ENCODE data around the gene FAT2. TPM values are rescaled to one million over a fixed set of nuclear protein-coding genes. Genes with fewer than 3 reads are reported as not detected.
"Not testable (repeated sequence)": the region's sequence is repeated elsewhere in the genome, so short reads cannot be mapped to it uniquely, and the experiment has no call there.

The FAT2 gene
- total RNA-seq, 1 experiment from 2014 or later = 0.11 TPM

DNA sequence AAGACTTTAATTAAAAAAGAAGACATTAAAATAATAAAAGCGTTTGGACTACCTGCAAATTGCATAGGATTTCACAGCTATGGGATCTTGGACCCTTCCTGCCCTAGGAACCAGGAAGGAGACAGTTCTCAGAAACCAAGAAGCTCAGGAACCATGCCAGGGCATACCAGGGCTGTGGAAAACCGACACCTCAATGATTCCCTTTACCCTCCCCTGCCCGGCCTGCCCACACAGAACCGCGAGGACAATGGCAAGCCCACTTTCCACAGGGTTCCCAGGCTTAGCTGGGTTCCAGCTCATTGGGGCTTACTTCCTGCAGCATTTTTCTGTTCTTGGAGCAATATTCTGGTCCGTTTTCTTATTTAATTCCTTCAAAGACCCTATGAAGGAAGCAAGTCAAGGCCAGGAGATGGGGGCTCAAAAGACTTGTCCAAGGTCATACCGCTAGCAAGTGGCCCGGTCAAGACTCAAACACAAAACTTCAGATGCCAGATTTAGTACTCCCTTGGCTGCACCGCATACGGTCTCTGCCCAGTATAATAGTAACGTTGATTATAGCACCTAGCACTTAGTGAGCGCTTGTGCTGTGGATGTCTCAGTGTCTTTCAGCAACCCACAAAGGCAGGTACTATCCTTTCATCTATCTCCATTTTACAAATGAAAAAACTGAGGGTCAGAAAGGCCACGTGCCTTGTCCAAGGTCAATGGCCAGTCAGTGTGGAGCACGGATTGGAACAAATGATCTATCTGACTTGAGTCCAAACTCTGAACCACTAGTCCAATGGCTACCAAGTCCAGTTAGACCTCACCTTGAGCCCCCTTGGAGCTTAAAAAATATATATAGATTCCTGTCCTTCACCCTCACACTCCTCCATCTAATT, 6.8 kb downstream of the FAT2 start:
- DNase-seq (ENCODE audit: low read depth) = no peak

DNA sequence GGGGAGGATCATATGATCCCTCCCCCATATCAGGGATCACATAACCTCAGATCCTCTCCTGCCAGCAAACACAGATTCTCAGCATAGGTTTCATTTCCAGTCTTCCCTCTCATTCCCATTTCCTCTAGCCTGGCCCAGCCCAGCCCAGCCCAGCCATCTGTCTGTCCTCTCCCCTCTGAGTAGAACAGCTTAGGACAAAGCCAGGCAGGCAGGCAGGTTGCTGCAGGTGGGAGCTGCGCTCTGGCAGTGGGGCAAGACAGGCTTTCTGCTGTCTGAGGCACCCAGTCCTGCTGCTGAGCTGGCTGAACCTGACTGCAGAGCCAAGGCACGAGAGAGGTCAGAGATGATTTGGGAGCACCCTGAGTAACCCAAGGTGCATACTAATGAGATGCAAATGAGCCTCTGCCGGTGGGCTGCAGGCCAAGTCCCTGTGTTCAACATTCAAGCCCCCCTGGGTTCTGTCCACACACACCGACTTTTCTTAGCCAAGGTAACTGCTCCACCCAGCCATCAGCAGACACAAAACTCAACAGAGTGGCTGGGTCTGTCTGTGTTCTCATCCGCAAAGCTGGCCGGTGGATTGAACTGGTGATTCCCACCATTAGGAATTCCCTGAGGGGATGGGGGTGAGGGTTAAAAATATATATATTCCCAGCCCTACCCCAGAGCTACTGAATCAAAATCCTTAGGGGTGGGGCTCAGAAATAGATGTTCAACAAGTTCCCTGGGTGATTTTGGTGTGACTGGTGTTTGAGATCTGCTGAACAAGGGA, 9.1 kb downstream of the FAT2 start:
- DNase-seq (ENCODE audit: low read depth) = no peak

DNA sequence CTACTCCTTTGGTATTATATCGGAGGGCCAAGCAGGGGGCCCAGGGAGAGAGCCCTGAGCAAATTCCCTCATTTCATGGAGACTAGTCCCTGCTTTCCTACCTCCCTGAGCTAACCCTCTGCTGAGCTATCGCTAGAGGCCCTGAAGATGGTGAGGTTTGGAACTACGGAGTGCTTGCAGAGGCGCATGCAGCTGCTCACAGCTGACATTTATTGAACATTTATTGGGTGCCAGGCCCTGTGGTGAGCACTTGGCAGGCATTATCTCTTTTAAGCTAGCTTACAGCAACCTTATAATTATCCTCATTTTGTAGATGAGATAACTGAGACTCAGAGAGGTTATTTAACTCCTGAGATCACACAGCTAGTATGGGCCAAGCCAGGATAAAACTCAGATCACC, 9.8 kb downstream of the FAT2 start:
- DNase-seq (ENCODE audit: low read depth) = no peak

DNA sequence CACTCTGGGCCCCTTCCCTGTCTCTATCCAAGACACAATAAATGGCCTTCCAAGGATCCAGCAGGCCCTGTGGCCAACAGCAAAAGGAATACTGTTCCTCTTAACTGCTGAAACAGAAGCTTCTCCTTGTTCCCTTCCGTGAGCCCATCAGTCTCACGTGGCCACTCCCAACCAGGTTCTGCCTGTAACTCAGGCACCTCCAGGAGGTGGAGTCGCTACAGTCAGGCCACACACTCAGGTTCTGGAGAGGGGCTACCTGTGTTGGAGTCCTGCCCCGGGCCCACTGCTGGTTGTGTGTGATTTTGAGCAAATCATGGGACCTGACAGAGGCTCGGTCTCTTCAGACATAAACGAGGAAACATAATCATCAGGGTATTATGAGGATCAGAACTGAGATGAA, 10.3 kb downstream of the FAT2 start:
- DNase-seq (ENCODE audit: low read depth) = no peak

DNA sequence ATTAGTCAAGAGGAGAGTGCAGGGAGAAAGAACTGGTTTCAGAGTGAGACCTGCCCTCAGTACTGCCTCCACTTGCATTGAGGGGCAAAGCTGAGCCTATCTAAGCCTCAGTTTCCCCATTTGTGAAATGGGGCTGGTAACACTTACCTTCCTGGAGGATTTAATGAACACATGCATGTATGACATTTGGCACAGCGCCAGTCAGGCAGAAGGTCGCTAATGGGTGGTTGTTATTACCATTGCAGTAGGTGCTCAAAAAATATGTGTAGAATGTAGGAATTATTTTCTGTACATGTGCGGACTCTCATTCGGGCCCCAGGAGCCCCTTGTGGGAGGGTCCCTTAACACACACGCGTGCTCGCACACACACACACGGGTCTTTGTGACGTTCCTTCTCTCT, 10.9 kb downstream of the FAT2 start:
- DNase-seq (ENCODE audit: low read depth) = no peak

DNA sequence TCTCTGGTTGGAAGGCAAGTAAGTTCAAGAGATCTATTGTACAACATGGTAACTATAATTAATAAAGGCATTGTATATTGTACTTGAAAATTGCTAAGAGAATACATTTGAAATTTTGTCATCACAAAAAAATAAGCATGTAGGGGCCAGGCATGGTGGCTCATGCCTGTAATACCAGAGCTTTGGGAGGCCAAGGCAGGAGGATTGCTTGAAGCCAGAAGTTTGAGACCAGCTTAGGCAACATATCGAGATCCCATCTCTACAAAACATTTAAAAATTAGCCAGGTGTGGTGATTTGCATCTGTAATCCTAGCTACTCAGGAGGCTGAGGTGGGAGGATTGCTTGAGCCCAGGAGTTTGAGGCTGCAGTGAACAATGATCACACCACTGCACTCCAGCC, 12.0 kb downstream of the FAT2 start:
- not testable (repeated sequence) for DNase-seq (ENCODE audit: low read depth)

DNA sequence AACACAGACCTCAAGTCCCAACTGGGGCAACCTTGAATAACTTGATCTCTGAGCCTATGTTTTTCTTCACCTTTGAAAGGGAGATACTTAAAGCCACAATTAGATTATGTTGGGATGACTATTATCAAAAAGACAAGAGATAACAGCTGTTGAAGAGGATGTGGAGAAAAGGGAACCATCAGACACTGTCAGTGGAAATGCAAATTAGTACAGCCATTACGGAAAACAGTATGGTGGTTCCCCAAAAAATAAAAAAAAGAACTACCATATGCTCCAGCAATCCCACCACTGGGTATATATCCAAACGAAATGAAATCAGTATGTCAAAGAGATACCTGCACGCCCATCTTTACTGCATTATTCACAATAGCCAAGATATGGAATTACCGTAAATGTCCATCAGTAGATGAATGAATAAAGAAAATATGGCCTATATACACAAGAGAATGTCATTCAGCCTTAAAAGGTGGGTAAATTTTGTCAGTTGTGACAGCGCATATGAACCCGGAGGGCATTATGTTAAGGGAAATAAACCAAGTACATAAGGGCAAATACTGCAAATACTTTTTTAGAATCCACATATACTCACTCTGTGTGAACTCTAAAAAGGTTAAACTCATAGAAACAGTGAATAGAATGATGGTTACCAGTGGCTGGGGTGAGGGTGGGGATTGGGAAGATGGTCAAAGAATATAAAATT, 12.7 kb downstream of the FAT2 start:
- DNase-seq (ENCODE audit: low read depth) = no peak

DNA sequence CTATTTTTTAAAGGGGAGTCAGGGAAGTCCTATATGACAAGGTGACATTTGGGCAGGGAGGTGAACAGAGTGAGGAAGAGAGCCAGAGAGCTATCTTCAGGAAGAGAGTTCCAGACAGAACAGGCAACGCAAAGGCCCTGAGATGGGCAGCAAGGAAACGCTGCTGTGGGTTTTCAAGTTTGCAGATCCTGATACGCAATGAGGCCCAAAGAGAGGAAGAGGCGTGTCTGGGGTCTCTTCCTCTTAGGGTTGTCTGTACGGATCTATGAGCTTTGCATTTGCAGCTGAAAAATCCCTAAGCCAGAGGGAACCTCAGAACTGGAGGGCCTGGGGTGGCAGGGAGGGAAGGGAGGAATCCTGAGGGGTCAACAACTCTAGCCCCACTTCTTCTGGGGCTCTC, 13.6 kb downstream of the FAT2 start:
- no peak for DNase-seq (ENCODE audit: low read depth)

DNA sequence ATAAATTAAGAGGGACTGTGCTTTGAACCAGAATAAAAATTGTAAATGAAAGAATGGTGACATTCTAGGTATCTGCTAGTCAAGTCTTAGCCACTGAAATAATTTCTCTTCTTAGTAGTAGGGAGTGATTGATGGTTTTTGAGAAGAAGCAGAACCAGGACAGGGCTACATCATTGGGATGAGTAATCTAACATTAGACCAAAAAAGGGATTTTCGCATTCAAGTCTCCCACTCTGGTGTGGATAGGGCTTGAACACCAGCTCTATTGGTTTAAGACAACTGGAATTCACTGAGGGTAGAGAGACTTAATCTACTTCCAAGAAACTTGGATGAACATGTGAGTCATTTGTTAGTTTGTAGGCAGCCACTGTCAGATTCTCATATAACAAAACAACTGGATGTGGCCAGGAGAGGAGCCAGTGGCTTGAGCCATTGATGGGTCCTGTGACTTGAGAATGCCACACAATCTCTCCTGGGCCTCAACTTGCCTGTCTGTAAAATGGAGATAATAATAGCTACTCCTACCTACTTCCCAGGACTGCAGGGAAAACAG, 16.6 kb downstream of the FAT2 start:
- no peak for DNase-seq (ENCODE audit: low read depth)

DNA sequence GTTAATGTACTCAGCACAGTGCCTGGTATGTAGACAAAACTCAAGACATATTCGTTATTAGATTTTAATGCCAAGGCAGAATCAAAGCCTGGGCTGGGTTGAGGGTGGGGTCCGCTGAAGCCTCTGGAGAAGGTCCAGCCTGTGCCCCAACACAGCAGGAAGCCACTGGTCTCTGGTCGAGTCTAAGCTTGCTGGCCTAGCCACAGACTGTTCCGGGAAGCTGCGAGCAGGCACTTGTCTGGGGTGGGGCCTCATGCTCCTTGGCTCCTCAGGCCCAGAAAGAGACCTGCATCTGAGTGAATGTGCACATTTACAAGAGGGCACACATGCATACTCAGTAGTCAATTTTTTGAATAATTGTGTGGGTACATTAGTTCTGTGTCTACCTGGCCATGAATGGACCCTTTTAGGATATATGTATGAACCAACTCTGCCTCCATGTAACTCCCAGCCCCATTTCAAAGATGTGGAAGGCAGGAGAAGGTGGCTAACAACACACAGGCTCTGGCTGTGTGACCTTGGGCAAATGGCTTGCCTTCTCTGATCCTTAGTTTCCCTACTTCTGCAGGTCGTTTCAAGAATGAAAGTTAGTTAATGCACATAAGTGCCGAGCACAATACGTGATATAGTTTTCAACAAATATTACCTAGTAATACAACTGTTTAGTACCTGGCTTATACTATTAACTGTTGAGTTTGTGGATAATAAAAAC, 18.3 kb downstream of the FAT2 start:
- DNase-seq (ENCODE audit: low read depth) = no peak

DNA sequence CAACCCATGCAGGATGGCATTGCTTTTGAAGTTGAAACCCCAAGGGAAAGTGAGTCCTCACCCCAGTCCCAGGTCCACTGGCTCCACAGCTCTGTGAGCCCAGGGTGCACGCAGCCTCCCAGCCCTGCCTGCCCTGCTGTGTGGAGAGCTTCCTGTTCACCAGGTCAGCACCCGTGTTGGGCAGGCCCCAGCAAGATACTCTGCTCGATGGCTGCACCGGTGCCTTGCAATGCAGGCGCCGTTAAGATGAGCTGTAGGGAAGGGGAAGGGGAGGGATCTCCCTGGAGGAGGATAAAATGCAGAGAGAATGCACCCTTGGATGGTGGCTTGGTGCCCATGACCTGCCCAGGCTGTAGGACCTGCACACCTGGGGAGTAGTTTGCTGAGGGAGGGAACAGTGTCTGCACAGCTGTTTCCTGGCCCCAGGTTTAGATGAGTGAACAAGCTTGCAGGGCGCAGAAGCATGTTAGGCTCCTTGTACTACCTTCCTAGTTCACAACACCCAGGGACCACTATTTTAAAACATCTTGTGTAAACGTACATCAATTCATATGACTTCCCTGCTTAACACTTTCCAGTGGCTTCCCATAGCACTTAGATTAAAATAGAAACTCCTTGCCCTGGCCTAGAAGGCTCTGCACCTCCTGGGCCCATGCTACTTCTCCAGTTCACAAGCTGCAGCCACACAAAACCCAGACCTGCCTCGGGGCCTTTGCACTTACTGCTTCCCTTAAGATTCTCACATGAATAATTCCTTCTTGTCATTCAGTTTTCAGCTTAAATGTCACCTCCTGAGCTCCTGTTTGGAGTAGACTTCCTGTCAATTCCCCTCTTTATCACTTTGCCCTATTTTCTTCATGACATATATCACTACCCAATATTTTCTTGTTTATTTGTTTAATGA, 19.6 kb downstream of the FAT2 start:
- no peak for DNase-seq (ENCODE audit: low read depth)

DNA sequence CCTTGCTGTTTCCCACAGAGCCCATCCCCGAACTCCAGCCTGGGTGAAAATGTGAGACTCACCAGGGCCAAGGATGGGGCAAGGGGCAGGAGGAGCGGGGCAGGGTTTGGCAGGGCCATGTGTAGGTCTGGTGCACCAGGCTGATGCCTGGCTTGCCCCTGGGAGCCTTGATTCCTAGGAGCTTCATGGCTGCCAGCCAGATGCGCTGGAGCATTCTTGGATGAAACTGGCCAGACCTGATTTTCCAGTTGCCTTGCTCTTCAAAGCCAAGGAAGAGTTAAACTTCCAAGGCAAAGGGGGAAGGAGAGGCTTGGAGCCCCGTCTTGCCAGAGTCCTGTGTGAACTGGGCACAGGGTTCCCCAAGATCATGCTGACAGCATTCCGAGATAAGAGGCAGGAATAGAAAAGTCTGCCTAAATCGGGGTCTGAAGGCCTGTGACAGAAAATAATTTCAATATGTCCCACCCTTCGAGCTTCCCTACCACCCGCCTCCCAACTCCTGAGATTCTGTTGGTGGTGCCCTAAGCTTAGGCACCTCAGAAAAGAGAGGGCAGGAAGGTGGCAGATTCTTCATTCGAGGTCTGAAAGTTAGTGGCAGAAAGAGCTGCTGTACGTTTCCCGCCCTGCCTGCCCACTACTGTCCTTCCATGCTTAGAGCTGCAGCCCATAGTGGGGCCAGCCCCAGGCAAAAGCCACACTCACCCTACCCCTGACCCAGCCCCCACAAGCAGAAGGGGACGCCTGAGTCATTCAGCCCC, 20.4 kb downstream of the FAT2 start:
- no peak for DNase-seq (ENCODE audit: low read depth)

DNA sequence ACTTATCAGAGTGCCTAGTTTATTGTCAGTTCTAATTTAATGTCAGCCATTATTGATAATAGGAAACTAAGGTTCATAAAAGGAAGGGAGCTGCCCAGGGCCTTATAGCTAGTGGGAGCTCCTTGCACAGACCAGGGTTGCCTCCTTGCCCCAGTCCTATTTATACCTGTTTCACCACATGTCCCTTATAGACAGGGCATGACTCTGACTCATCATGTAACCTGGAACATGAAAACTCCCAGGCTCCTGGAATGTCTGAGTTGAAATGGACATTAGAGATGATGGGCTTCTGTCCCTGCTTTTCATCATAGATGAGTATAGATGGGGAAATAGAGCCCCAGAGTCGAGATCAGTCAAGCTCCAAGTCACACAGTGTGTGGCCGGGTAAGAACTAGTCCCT, 21.1 kb downstream of the FAT2 start:
- no peak for DNase-seq (ENCODE audit: low read depth)

DNA sequence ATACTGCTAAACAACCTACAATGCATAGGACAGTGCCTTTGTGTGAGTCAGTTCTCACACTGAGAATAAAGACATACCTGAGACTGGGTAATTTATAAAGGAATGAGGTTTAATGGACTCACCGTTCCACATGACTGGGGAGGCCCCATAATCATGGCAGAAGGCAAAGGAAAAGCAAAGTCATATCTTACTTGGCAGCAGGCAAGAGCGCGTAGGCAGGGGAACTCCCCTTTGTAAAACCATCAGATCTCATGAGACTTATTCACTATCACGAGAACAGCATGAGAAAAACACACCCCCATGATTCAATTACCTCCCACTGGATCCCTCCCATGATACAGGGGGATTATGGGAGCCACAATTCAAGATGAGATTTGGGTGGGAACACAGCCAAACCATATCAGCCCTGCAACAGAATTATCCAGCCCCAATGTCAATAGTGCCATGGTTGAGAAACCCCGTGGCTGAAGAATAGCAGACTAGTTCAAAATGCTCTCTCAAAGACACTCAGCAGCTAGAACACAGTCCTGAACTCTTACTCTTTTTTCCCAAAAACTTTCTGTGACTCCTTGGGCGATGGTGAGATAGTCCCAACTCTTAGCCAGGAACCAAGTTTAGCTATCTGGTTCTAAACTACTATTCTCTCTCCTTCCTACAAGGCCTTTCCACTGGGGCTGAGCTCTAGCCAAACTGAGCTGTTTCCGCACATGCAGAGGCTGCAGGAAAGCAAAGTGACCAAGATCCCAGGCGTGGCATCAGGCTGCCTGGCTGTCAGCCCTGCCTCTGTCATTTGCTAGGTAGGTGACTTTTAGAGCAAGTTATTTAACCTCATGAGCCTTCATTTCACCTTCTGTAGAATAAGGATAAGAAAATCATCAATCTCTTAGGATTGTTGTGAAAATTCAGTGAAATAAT, 21.7 kb downstream of the FAT2 start:
- DNase-seq (ENCODE audit: low read depth) = peak; percentile 46

DNA sequence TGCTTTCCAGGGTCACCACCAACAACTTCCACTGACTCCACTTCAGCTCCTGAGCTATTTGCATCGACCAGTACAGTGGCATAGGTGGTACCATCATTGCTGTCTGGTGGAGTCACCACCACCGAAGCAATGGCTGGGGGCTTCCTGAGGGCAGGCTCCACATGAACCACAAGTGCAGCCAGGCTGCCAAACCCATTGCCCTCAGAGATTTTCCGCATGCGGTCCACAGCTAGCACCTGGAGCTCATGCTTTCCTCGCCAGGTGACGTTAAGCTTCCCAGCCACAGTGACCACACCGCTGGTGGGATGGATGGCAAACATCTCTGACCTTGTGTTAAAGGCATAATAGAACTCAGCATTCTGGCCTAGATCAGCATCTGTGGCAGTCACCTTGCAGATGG, 23.1 kb downstream of the FAT2 start:
- no peak for DNase-seq (ENCODE audit: low read depth)

DNA sequence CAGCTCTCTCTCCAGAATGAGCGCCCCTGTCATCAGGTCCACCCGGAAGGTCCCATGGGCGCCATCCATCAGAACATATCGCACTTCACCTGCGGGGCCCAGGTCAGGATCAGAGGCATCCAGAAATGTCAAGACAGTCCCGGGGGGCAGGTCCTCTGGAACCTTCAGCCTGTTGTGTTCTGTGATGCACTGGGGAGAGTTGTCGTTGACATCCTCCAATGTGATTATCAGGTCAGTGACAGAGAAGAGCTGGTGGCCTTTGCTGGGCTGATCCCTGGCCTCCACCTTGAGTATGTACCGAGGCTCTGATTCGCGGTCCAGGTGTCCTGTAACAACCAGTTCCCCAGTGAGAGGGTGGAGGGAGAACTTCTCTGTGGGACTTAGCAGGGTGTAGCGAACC, 25.2 kb downstream of the FAT2 start:
- no peak for DNase-seq (ENCODE audit: low read depth)

DNA sequence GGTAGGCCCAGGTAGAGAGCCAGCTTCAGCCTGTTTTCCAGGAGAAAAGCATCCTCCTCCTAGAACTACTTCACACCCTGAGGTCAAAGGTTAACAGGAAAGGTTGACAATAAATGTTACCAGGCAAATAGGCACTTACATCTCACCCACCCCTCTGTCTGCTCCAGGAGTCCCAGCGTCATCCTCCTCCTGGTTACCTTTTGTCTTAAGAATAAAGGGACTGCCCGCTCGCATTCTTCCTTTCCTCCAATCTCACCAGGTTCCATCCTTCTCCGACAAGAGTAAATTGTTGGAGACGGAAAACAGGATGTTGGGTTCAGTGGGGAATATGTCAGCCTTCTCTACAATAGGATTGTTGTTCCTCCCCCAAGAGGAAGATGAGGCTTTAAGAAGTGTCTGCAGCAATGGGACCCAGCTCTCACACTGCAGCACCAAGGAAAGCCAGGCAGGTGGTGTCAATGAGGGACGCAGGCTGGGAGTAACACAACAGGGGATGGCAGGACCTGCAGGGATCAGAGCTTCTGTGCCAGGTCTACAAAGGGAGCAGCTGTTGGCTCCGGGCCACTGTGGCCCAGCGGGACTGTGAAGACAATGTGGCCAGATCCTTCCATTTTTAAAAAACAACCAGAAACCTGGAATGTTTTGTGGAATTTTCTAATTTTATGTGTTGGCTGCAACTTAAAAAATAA, 29.0 kb downstream of the FAT2 start:
- DNase-seq (ENCODE audit: low read depth) = no peak

DNA sequence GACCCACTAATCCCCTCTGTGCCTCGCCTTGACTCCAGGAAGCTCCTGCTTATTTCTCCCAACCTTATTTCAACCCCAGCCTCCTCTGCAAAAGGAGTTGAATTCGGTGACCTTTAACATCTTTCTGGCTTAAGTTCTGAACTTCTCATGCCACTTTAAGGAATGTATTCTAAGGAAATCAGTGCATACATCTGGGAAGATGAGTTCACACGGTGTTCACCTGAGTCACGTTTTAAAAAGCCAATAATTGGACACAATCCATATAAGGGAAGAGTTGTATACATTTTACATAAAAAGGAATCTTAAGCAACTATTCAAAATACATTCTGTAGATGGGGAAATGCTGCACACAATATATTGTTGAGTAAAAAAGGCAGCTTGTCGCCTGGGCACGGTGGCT, 33.2 kb downstream of the FAT2 start:
- no peak for DNase-seq (ENCODE audit: low read depth)

Measured in Daoy (cell line).